ENCODE results near the gene SOAT2. TPM values are rescaled to one million over a fixed set of nuclear protein-coding genes. Genes with fewer than 3 reads are reported as not detected.
A peak's percentile ranks its signal among the peaks of the same experiment; 100 is the strongest.
"Not testable (repeated sequence)": the region's sequence is repeated elsewhere in the genome, so short reads cannot be mapped to it uniquely, and the experiment has no call there.

SOAT2 gene
- polyA plus RNA-seq, 4 donors: 1.1 to 2.6 (median 1.6) TPM

- peak; percentile 93 to 96 (median 94) for DNase-seq (ENCODE audit: low read depth in 4 of 4, low spot score in 3 of 4)
These were observed 23.8 kb upstream of the SOAT2 start, which contains the start of gene SPRYD3 for GRCh38 chr12:53079226-53080117. Gene SPRYD3, minus strand, starts transcription at chr12:53079390. Its CDS starts 57 bp downstream, at chr12:53079333.

DNA sequence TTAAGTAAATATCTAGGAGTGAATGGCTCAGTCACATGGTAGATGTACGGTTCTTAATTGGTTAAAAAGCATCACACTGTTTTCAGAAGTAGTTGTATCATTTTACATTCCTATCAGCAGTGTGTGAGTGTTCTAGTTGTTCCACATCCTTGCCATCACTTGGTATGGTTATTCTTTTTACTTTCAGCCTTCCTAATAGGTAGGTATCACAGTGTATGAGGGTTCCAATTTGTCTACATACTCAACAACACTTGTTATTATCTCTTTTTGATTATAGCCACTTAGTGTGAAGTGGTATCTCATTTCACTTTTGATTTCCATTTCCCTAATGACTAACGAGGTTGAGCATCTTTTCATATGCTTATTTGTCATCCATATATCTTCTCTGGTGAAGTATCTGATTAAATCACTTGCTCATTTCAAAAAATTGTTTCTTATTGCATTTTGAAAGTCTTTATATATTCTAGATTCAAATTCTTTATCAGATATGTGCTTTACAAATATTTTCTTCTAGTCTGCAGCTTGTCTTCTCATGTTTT lies 20.6 kb upstream of the SOAT2 start:
- DNase-seq (ENCODE audit: low read depth in 4 of 4, low spot score in 3 of 4): no peak

DNA sequence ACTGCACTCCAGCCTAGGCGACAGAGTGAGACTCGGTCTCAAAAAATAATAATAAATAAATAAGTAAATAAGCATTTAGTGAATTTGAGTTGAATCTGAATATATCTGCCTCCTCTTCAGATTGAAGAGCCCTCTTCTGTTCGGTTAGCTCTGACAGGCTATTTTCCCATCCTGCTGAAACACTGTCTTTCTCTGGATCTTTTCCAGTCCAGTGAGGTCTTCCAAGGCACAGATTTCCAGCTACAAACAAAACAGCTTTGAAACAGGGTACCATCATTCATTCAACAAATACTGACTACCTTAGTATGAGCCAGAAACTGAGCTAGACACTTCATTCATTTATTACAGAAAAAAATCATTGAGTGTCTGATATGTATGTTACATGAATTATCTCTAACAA lies 16.9 kb upstream of the SOAT2 start:
- no peak for DNase-seq (ENCODE audit: low read depth in 4 of 4, low spot score in 3 of 4)

DNA sequence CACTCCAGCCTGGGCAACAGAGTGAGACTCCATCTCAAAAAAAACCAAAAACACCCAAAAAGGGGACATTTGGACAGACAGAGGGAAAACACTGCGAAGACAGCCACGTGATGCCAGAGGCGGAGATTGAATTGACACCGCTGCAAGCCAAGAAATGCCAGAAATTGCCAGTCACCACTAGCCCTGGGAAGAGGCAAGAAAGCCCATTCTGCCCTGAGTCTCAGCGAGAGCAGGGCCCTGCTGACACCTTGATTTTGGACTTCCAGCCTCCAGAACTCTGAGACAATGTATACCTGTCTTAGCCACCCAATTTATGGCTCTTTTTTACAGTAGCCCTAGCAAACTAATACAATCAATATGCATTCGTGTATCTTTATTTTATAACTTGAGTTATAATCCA lies 13.2 kb upstream of the SOAT2 start:
- no peak for DNase-seq (ENCODE audit: low read depth in 4 of 4, low spot score in 3 of 4)

DNA sequence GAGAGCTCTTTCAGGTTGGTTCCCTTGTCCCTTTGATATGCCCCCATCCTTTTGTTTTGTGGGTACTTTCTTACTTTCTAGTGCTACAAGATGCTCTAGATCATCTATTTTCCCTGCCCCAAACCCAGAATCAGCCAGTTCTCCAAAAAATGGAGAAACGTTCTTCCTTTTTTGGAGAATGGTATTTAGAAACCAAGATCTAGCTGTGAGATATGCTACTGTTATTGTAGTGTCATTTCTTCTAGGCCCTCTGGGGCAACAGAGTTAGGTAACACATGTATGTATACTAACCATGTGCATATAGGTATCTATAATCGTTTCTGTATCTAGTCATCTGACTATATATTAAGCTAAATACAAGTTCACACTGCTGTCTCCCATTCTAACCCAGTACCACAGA lies 12.7 kb upstream of the SOAT2 start:
- no peak for DNase-seq (ENCODE audit: low read depth in 4 of 4, low spot score in 3 of 4)

GRCh38 chr12:53091756-53092155 lies 11.5 kb upstream of the SOAT2 start:
- DNase-seq (ENCODE audit: low read depth in 4 of 4, low spot score in 3 of 4): no peak

DNA sequence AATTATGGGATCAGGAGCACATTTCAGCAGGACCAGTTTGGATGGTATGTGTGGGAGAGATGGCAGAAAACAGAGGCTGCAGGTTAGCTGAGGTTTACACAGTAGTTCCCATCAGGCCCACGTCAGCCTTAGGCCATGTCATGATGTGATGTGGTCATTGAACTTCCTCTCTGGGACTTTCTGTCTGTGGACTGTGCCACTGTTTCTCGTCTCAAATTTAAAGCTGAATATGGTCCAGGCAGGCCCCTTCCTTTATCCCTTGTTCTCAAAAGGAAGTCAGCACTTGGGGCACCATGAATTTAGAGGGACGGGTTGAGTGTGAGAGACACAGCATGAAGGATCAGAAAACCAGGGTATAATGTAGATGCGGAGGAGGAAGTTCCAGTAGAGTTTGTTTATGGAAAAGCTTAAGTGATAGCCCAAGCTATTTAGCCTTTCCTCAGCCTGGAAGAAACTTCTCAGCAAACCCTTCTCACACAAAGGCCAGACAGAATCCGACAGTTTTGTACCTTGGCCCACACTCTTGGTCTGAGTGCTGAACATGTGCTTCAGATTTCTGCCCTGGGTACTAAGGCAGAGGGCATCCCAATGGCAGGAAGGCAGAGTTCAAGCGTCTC lies 9.4 kb upstream of the SOAT2 start:
- DNase-seq (ENCODE audit: low read depth in 4 of 4, low spot score in 3 of 4): no peak

GRCh38 chr12:53094394-53094787 lies 8.9 kb upstream of the SOAT2 start:
- DNase-seq (ENCODE audit: low read depth in 4 of 4, low spot score in 3 of 4): no peak

DNA sequence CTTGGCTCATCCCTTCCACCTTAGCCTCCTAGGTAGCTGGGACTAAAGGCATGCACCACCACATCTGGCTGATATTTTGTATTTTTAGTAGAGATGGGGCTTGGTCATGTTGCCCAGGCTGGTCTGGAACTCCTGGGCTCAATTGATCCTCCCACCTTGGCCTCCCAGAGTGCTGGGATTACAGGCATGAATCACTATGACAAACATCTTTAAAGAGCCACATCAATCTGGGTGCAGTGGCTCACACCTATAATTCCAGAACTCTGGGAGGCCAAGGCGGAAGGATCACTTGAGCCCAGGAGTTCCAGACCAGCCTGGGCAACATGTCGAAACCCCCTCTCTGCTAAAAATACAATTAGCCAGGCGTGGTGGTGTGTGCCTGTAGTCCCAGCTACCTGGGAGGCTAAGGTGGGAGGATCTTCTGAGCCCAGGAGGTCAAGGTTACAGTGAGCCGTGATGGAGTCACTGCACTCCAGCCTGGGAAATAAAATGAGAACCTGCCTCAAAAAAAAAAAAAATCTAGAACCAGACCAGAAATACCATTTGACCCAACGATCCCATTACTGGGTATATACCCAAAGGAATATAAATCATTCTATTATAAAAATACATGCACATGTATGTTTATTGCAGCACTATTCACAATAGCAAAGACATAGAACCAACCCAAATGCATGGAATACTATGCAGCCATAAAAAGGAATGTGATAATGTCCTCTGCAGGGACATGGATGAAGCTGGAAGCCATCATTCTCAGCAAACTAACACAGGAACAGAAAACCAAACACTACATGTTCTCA lies 8.3 kb upstream of the SOAT2 start:
- not testable (repeated sequence) for DNase-seq (ENCODE audit: low read depth in 4 of 4, low spot score in 3 of 4)

- DNase-seq (ENCODE audit: low read depth in 4 of 4, low spot score in 3 of 4): not testable (repeated sequence)
These were observed 7.7 kb upstream of the SOAT2 start for GRCh38 chr12:53095596-53095895.

DNA sequence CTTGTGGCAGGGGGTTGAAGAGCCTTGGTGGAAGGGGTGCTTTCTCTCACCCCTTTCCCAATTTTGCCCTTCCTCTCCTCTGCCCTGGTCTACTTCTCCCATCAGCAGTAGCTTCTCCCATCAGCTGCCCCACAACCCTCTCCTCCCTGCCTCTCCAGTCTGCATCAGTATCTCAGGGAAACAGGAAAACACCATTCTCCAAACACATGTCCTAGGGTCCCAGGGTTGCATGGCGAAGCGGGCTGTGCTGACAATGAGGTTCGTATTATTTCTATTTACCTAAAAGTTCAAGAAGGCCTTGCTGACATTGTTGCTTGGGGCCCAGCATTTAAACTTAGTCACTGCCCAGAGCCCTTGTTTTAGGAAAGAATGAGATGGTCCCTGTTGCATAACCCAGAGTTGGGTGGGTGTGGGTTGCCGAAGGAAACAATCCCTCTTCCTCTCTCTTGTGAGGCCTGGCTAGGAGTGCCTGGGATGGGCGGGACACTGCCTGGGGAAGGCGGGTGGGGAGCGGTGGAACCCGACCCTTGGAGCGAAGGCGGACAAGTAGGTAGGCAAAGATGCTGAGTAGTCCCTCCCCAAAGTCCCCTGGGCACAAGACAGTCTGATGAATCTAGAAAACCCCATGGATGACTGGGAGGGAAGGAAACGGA lies 7.1 kb upstream of the SOAT2 start:
- no peak for DNase-seq (ENCODE audit: low read depth in 4 of 4, low spot score in 3 of 4)

DNA sequence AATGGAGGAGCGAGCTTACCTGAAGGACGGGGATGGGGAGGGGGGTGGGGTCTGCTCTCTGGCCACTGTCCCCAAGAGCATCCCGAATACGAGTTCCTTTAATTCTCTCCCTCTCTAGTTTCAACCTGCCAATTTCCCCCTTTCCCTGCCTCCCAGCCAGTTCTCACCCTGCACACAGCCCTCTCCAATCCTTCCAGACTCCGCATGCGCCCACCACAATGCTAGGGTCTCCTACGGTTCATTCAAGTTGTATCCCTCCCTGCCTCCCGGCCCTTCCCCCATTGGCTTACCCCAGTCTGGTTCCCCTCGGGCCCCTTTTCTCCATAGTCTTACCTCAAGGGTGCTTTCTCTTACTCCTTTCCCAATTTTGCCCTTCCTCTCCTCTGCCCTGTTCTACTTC lies 6.5 kb upstream of the SOAT2 start:
- no peak for DNase-seq (ENCODE audit: low read depth in 4 of 4, low spot score in 3 of 4)

GRCh38 chr12:53097207-53097563 lies 6.1 kb upstream of the SOAT2 start:
- no peak for DNase-seq (ENCODE audit: low read depth in 4 of 4, low spot score in 3 of 4)

DNA sequence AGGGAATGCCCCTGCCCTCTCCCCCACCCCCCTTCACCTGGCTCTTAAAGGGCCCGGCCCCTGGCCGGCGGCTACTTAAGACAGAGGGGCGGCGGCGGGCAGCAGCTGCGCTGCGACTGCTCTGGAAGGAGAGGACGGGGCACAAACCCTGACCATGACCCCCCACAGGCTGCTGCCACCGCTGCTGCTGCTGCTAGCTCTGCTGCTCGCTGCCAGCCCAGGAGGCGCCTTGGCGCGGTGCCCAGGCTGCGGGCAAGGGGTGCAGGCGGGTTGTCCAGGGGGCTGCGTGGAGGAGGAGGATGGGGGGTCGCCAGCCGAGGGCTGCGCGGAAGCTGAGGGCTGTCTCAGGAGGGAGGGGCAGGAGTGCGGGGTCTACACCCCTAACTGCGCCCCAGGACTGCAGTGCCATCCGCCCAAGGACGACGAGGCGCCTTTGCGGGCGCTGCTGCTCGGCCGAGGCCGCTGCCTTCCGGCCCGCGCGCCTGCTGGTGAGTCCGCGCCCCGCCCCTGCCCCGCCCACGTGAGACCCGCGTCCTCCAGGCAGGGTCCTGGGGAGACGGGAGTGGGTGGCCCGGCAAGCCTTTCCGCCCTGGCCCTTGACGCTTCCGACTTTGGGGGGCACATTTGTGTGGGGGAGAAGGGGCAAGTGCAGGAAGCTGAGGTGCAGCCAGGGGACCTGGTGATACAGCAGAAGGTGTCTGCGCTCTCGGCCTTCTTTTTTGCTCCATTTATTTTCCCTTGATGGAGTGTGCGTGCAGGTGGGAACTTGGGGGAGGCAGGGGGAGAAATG lies 5.5 kb upstream of the SOAT2 start, which contains the start of gene IGFBP6:
Gene IGFBP6, plus strand, starts transcription at position 104 of the 790 bp plus-strand sequence. Its CDS starts 51 bp downstream, at position 155.
- DNase-seq (ENCODE audit: low read depth in 4 of 4, low spot score in 3 of 4): peak in 1 of 4 donors; percentile 44

DNA sequence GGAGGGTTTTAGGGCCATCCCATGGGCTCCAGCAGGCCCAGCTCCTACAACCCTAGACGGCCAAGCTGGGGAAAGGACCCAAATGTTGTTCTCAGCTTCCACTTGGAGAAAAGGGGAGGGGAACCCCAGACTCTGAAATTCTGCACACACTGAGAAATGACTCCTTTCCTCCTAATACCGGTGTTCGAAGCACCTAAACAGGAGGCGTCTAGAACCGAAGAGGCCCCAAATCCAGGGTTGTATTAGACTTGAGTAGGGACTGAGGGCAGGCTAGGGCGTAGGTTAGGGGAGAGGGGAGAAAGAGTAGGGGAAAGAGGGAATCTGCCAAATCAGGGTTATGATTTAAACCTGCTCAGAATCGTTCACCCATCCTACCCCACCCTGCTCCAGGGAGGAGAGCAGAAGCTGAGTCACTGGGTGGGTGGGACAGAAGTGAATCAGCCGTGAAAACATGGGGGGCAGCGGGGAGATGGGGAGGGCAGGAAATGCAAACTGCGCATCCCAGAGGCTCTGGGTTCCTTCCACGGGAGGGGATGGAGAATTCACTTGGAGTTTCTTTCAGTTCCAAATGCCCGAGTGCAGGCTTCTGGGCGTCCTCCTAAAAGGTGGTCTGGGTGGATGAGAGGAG lies 4.8 kb upstream of the SOAT2 start:
- no peak for DNase-seq (ENCODE audit: low read depth in 4 of 4, low spot score in 3 of 4)

GRCh38 chr12:53099071-53099882 lies 4.0 kb upstream of the SOAT2 start:
- peak; percentile 72 to 78 (median 76) for DNase-seq (ENCODE audit: low read depth in 4 of 4, low spot score in 3 of 4)

DNA sequence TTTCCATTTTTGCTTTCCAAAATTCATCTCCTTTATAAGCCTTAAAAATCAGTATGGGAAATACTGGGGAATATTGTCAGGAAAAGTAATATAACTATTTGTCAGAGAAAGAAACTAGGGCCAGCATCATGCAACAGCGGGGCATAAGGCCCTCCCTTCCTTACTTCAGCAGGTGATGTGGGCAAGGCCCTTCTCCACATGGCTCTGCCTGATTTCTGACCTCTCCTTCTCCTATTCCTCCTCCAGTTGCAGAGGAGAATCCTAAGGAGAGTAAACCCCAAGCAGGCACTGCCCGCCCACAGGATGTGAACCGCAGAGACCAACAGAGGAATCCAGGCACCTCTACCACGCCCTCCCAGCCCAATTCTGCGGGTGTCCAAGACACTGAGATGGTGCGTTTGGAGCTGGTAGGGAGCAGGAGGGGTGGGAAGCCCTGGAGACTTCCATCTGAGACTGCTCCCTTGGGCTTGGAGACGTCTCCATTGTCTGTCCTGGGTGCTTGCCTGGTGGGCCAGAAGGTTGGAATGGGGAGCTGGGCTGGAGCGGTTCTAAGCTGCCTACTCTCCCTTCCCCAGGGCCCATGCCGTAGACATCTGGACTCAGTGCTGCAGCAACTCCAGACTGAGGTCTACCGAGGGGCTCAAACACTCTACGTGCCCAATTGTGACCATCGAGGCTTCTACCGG lies 2.7 kb upstream of the SOAT2 start:
- DNase-seq (ENCODE audit: low read depth in 4 of 4, low spot score in 3 of 4): no peak

DNA sequence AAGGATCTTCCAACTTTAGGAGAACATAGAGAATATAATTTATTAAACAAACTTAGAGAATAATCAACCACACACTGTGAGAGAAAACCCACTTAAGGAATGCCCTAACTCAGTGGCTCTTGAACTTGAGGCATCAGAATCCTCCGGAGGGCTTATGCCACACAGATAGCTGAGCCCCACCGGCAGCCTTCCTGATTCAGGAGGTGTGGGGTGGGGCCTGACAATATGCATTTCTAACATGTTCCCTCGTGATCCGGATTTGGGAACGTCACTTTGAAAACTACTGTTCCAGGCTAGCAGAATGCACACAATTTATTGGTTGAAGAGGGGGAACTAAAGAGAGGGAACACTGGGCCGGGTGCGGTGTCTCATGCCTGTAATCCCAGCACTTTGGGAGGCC lies 2.0 kb upstream of the SOAT2 start:
- no peak for DNase-seq (ENCODE audit: low read depth in 4 of 4, low spot score in 3 of 4)
